Measurements from ENCODE around the gene P4HA1. TPM values are rescaled to one million over a fixed set of nuclear protein-coding genes. Genes with fewer than 3 reads are reported as not detected.
A peak's percentile ranks its signal among the peaks of the same experiment; 100 is the strongest.

The P4HA1 gene
- total and polyA plus RNA-seq, 3 experiments from 2014 or later, result 23.3 to 31.9 (median 28.7) TPM

DNA sequence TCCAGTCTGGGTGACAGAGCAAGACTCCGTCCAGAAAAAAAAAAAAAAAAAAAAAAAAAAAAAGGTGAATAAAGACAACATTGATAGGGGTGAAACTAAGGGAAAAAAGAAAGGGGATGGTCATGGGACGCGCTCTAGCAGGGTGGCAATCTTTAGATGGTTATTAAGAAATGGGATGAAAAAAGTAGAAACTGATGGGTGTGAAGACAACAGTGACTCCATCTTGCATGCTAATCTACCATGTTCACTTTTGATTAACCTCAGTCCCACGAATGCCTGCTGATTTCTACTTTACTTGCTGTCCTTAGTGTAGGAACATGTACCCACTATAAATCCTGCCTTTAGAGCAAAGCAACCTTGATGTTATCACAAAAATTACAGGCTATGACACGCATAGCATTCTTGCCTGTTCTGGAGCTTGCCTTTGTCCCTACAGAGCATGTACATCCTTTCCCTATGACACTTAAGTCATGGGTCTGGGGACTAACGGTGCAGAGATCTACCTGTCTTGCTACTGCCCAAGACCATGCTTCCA, 38.5 kb downstream of the P4HA1 start:
- H3K36me3 Mint-ChIP-seq, result peaks cover 0 to 46% (median 5%) of the 10 kb centered on the region in 3 donors
- Histone ChIP-seq H3K9me3 (ENCODE audit: low read length) (no peaks in the 10 kb centered on the region), H3K4me1 (ENCODE audit: insufficient read depth, low read length) (peaks cover 4% of the 10 kb centered on the region), H3K36me3 (ENCODE audit: insufficient read depth, low read length) (peaks cover 7% of the 10 kb centered on the region), H3K27ac (ENCODE audit: low read depth, low read length) (no peak overlapping the region), H3K27me3 (ENCODE audit: insufficient read depth, low read length, poor library complexity, severe bottlenecking) (no peaks in the 10 kb centered on the region), H3K4me3 (ENCODE audit: low read length) (no peak overlapping the region)
- DNase-seq, result no peak
- H3K27me3 Mint-ChIP-seq, result no peaks in the 10 kb centered on the region
- POLR2A ChIA-PET, result interaction anchor here (0.7 kb wide), 1 partner anchor 20 kb away, joined by 15 read pairs; no protein-coding TSS in a partner anchor
- no peaks in the 10 kb centered on the region for H3K9me3 Mint-ChIP-seq
- H3K4me3 Mint-ChIP-seq, result no peak overlapping the region
- H3K27ac Mint-ChIP-seq, result peak overlapping the region in 1 of 8 donors; percentile 7
- CTCF ChIA-PET, result no interaction called here
- peaks cover 8 to 13% (median 10%) of the 10 kb centered on the region in 3 donors for H3K4me1 Mint-ChIP-seq

DNA sequence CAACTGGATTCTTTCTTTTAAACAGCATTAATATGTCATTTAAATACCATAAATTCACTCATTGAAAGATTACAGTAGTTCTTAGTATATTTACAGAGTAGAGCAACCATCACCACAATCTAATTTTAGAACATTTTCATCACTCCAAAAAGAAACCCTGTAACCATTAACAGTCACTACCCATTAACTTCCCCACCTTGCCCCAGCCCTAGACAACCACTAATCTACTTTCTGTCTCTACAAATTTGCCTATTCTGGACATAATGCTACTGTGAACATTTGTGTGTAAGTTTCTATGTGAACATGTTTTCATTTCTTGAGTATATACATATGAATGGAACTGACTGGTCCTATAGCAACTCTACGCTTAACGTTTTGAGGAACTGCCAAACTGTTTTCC, 42.4 kb downstream of the P4HA1 start:
- Histone ChIP-seq H3K4me1 (ENCODE audit: insufficient read depth, low read length) (no peaks in the 10 kb centered on the region), H3K36me3 (ENCODE audit: insufficient read depth, low read length) (peaks cover 7% of the 10 kb centered on the region), H3K27ac (ENCODE audit: low read depth, low read length) (no peak overlapping the region), H3K9me3 (ENCODE audit: low read length) (no peaks in the 10 kb centered on the region), H3K4me3 (ENCODE audit: low read length) (no peak overlapping the region), H3K27me3 (ENCODE audit: insufficient read depth, low read length, poor library complexity, severe bottlenecking) (no peaks in the 10 kb centered on the region)
- no peak overlapping the region for H3K4me3 Mint-ChIP-seq
- ChIA-PET CTCF (no interaction called here), POLR2A (no interaction called here)
- no peaks in the 10 kb centered on the region for H3K4me1 Mint-ChIP-seq
- DNase-seq, result no peak
- H3K27me3 Mint-ChIP-seq, result no peaks in the 10 kb centered on the region
- no peaks in the 10 kb centered on the region for H3K9me3 Mint-ChIP-seq
- no peak overlapping the region for H3K27ac Mint-ChIP-seq
- H3K36me3 Mint-ChIP-seq, result peaks cover 0 to 60% (median 9%) of the 10 kb centered on the region in 3 donors

DNA sequence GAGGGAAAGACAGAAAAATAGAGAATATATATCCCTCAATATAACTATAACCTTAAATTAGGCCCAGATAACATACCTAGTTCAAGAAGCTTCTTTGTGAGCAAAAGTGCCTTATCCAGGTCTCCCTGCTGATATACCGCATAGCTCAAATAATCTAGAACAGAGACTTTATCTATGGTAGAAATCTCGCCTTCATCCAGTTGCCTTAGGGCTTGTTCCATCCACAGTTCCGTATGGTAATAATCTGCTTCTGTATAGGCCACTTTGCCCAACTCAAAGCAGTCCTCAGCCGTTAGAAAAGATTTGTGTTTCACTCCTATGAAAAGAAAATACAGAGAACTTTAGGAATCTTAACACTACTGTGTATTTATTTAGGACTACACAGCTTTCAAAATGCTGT, 43.4 kb downstream of the P4HA1 start:
- H3K4me1 ChIP-seq (ENCODE audit: insufficient read depth, low read length), result no peaks in the 10 kb centered on the region
- Mint-ChIP-seq H3K27ac (no peak overlapping the region), H3K36me3 (peaks cover 0 to 59% (median 11%) of the 10 kb centered on the region in 3 donors), H3K4me3 (no peak overlapping the region), H3K9me3 (no peaks in the 10 kb centered on the region), H3K4me1 (no peaks in the 10 kb centered on the region), H3K27me3 (no peaks in the 10 kb centered on the region)
- CTCF ChIA-PET, result no interaction called here
- H3K27me3 ChIP-seq (ENCODE audit: insufficient read depth, low read length, poor library complexity, severe bottlenecking), result no peaks in the 10 kb centered on the region
- peaks cover 7% of the 10 kb centered on the region for H3K36me3 ChIP-seq (ENCODE audit: insufficient read depth, low read length)
- no peak overlapping the region for H3K27ac ChIP-seq (ENCODE audit: low read depth, low read length)
- POLR2A ChIA-PET, result interaction anchor here (0.7 kb wide), 1 partner anchor 42 kb away, joined by 4 read pairs; no protein-coding TSS in a partner anchor
- DNase-seq, result no peak
- H3K9me3 ChIP-seq (ENCODE audit: low read length), result no peaks in the 10 kb centered on the region
- no peak overlapping the region for H3K4me3 ChIP-seq (ENCODE audit: low read length)

DNA sequence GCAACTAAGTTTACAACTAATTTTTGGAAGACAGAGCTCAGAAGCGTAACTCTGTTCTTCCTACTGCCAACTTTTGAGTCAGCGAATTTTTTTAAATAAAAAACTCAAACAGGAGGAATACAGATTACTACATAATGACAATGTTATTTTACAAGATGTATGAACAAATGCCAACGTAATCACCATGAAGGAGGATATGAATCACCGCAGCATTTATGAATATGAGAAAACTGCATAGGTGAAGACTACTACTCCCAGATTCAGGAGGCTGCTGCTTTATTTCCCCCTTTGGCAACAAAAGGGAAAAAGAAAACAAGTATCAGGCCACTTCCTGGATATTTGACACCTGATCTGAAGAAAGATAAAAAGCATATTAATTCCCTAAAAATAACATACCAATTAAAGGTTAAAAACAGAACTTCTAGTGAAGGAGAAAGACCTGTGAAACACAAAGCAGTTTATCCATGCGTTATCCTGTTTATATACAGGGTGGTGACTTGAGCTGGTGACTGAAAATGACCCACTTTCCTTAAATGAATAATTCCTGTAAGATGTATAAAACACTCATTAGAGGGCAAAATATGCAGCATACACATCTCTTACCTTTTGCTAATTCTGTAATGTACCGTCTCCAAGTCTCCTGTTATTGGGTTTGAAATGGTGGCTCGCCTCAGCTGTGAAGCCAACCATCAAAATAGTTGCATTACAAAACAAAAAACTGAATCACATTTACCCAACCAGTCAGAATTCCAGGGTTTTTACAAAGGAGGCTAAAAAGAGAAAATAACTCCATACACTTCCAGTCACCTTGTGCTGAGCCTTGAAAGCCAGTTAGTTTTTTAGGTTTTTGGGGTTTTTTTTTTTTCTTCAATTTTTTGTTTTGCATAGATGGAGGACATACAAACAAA, 52.0 kb downstream of the P4HA1 start:
- ChIA-PET CTCF (interaction anchor here (1.0 kb wide), 1 partner anchor 10 kb away, joined by 3 read pairs; no protein-coding TSS in a partner anchor), POLR2A (interaction anchor here (0.7 kb wide), 1 partner anchor 321 kb away, joined by 3 read pairs; no protein-coding TSS in a partner anchor)
- Mint-ChIP-seq H3K27me3 (no peaks in the 10 kb centered on the region), H3K36me3 (peaks cover 0 to 62% (median 12%) of the 10 kb centered on the region in 3 donors), H3K9me3 (no peaks in the 10 kb centered on the region), H3K27ac (no peak overlapping the region), H3K4me1 (no peaks in the 10 kb centered on the region), H3K4me3 (no peak overlapping the region)
- Histone ChIP-seq H3K4me3 (ENCODE audit: low read length) (no peak overlapping the region), H3K27ac (ENCODE audit: low read depth, low read length) (no peak overlapping the region), H3K36me3 (ENCODE audit: insufficient read depth, low read length) (peaks cover 12% of the 10 kb centered on the region), H3K9me3 (ENCODE audit: low read length) (no peaks in the 10 kb centered on the region), H3K27me3 (ENCODE audit: insufficient read depth, low read length, poor library complexity, severe bottlenecking) (no peaks in the 10 kb centered on the region), H3K4me1 (ENCODE audit: insufficient read depth, low read length) (no peaks in the 10 kb centered on the region)
- no peak for DNase-seq

DNA sequence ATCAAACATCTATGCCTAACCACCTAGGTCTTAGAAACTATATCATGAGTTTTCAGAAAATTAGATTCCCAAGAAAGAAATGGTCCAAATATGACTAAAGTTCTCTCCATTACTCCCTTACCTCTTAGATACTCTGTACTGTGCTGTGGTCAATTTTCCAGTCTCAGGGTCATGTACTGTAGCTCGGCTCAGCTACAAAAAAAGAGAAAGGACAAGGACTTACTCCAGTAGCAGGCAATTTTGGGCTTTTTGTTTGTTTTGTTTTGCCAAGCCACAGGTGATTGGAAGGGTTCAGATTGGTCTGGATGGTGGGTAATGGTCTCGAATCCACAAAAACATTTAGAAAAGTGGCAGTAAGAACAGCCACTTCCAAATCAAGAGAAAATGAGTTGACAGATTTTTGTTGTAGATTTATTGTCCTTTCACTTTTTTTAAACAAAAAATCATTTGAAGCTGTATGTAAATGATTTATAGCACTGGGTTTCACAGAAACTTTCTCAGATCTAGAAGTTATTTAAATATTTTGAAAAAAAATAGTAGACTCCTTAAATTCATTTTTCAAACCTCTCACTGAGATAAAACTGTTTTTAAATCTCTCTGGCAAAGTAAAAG, 52.8 kb downstream of the P4HA1 start:
- Mint-ChIP-seq H3K27me3 (no peaks in the 10 kb centered on the region), H3K4me1 (no peaks in the 10 kb centered on the region), H3K36me3 (peaks cover 0 to 58% (median 12%) of the 10 kb centered on the region in 3 donors), H3K9me3 (no peaks in the 10 kb centered on the region), H3K4me3 (no peak overlapping the region), H3K27ac (no peak overlapping the region)
- Histone ChIP-seq H3K36me3 (ENCODE audit: insufficient read depth, low read length) (peaks cover 12% of the 10 kb centered on the region), H3K4me1 (ENCODE audit: insufficient read depth, low read length) (no peaks in the 10 kb centered on the region), H3K9me3 (ENCODE audit: low read length) (no peaks in the 10 kb centered on the region), H3K4me3 (ENCODE audit: low read length) (no peak overlapping the region), H3K27ac (ENCODE audit: low read depth, low read length) (no peak overlapping the region), H3K27me3 (ENCODE audit: insufficient read depth, low read length, poor library complexity, severe bottlenecking) (no peaks in the 10 kb centered on the region)
- ChIA-PET CTCF (interaction anchor here (1.0 kb wide), 1 partner anchor 11 kb away, joined by 3 read pairs; no protein-coding TSS in a partner anchor), POLR2A (interaction anchor here (0.7 kb wide), 1 partner anchor 321 kb away, joined by 3 read pairs; no protein-coding TSS in a partner anchor)
- no peak for DNase-seq

DNA sequence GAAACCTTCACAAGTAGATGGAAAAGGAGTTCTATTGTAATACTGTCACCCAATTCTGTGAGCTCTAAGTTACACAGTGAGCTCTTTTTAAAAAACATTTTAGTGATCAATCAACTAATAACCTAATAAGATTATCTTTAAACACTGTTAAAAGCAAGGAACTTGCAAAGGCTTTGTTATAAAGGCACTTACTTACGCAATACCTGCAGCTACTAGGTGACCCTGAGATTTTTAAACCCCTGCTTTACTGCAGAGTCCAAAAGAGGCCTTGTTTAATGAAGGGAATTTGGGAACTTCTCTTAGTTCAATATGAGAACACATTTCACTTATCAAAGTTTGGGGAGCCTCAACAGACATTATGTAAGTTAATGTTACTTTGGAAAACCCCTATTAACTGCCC, 53.3 kb downstream of the P4HA1 start:
- Histone ChIP-seq H3K9me3 (ENCODE audit: low read length) (no peaks in the 10 kb centered on the region), H3K36me3 (ENCODE audit: insufficient read depth, low read length) (peaks cover 12% of the 10 kb centered on the region), H3K27ac (ENCODE audit: low read depth, low read length) (no peak overlapping the region), H3K27me3 (ENCODE audit: insufficient read depth, low read length, poor library complexity, severe bottlenecking) (no peaks in the 10 kb centered on the region), H3K4me1 (ENCODE audit: insufficient read depth, low read length) (no peaks in the 10 kb centered on the region), H3K4me3 (ENCODE audit: low read length) (no peak overlapping the region)
- no peaks in the 10 kb centered on the region for H3K4me1 Mint-ChIP-seq
- peaks cover 0 to 57% (median 10%) of the 10 kb centered on the region in 3 donors for H3K36me3 Mint-ChIP-seq
- peak overlapping the region in 1 of 8 donors; percentile 17 for H3K27ac Mint-ChIP-seq
- no peaks in the 10 kb centered on the region for H3K27me3 Mint-ChIP-seq
- H3K4me3 Mint-ChIP-seq, result no peak overlapping the region
- no peak for DNase-seq
- POLR2A ChIA-PET, result interaction anchor here (0.6 kb wide), 1 partner anchor 8 kb away, joined by 3 read pairs; no protein-coding TSS in a partner anchor
- no peaks in the 10 kb centered on the region for H3K9me3 Mint-ChIP-seq
- CTCF ChIA-PET, result no interaction called here

DNA sequence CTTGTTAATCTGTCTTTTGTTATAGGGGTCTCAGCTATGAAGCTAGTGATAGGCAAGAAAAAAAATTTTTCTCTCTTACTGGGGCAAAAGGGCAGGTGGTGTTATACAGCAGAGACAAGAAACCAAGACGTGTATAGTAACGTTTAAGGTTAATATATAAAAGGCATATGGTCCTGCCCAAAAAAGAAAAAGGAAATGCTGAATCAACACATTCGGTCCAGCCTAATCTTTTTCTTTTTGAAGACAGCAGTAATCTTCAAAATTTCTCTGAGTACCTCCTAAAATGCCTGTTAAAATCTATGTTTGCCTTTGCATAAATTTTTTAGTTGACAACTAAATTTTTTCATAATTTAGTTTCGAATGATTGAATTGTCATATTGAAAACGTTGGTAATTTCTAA, 54.5 kb downstream of the P4HA1 start:
- no peak for DNase-seq
- H3K36me3 Mint-ChIP-seq, result peaks cover 0 to 55% (median 8%) of the 10 kb centered on the region in 3 donors
- CTCF ChIA-PET, result no interaction called here

DNA sequence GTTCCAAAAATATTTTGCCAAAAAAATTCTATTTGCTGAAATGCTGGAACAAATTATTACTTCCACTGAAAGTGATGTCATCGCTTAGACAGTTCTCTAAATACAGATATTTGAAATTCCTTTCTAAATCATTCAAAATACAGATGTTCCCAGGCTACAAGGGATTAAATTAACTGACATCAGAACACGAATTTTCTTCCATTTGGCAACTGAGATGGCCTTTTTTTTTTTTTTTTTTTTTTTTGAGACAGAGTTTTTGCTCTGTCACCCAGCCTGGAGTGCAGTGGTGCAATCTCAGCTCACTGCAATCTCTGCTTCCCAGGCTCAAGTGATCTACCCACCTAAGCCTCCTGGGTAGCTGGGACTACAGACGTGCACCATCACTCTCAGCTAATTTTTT, 57.0 kb downstream of the P4HA1 start:
- Mint-ChIP-seq H3K27ac (no peak overlapping the region), H3K4me3 (no peak overlapping the region), H3K4me1 (no peaks in the 10 kb centered on the region), H3K27me3 (no peaks in the 10 kb centered on the region), H3K9me3 (no peaks in the 10 kb centered on the region), H3K36me3 (peaks cover 0 to 46% (median 8%) of the 10 kb centered on the region in 3 donors)
- Histone ChIP-seq H3K27me3 (ENCODE audit: insufficient read depth, low read length, poor library complexity, severe bottlenecking) (no peaks in the 10 kb centered on the region), H3K9me3 (ENCODE audit: low read length) (no peaks in the 10 kb centered on the region), H3K4me3 (ENCODE audit: low read length) (no peak overlapping the region), H3K27ac (ENCODE audit: low read depth, low read length) (no peak overlapping the region), H3K36me3 (ENCODE audit: insufficient read depth, low read length) (peaks cover 5% of the 10 kb centered on the region), H3K4me1 (ENCODE audit: insufficient read depth, low read length) (no peaks in the 10 kb centered on the region)
- POLR2A ChIA-PET, result no interaction called here
- CTCF ChIA-PET, result interaction anchor here (1.1 kb wide), 1 partner anchor 1143 kb away, joined by 3 read pairs; no protein-coding TSS in a partner anchor
- no peak for DNase-seq

More for the DNA sequence above, 54.5 kb downstream of the P4HA1 start:
- Mint-ChIP-seq H3K4me1 (no peaks in the 10 kb centered on the region), H3K4me3 (no peak overlapping the region), H3K9me3 (no peaks in the 10 kb centered on the region), H3K27ac (no peak overlapping the region), H3K27me3 (no peaks in the 10 kb centered on the region)
- no peaks in the 10 kb centered on the region for H3K4me1 ChIP-seq (ENCODE audit: insufficient read depth, low read length)
- H3K9me3 ChIP-seq (ENCODE audit: low read length), result no peaks in the 10 kb centered on the region
- H3K4me3 ChIP-seq (ENCODE audit: low read length), result no peak overlapping the region
- POLR2A ChIA-PET, result no interaction called here
- H3K27me3 ChIP-seq (ENCODE audit: insufficient read depth, low read length, poor library complexity, severe bottlenecking), result no peaks in the 10 kb centered on the region
- H3K27ac ChIP-seq (ENCODE audit: low read depth, low read length), result no peak overlapping the region
- peaks cover 12% of the 10 kb centered on the region for H3K36me3 ChIP-seq (ENCODE audit: insufficient read depth, low read length)

Data from CD8-positive, alpha-beta memory T cell (primary cell).